ENCODE measurements around the gene MAP7D1. TPM values are rescaled to one million over a fixed set of nuclear protein-coding genes. Genes with fewer than 3 reads are reported as not detected.

The MAP7D1 gene
- total and polyA plus RNA-seq, 2 of the 13 experiments (the other 11 are each of a cell fraction or from before 2014, with no cell fraction given), result 5.6 to 7.2 TPM

- no peak for DNase-seq (ENCODE audit: low spot score)
- in situ Hi-C loops (cut with HindIII; ENCODE audit: extremely low pct_ligation_motif_present, low pct_unique_long_range_greater_than_20kb), result no loop called here
- no TSS peak for BruUV-seq (replicated peaks)
- no peak overlapping the region for H3K4me2 ChIP-seq (ENCODE audit: low read depth, low read length)
- H3K9ac ChIP-seq (ENCODE audit: insufficient read depth, low read depth, low read length), result no peak overlapping the region
- no peak overlapping the region for H2AFZ ChIP-seq (ENCODE audit: low read length)
- H3K4me3 ChIP-seq (replicated peaks in 1 of 3; ENCODE audit: insufficient read depth in 1 of 3, low read depth in 2 of 3, low read length in 3 of 3), result no peak overlapping the region
- intact Hi-C loops (cut with micrococcal nuclease; ENCODE audit: unreplicated experiment), result no loop called here
- H3K79me2 ChIP-seq (ENCODE audit: insufficient read depth, low read length), result no peaks in the 10 kb centered on the region
- 80% methylated on average over 4 of the region's 4 CpGs for WGBS (ENCODE audit: low lambda C conversion rate)
- H3K4me1 ChIP-seq (ENCODE audit: insufficient read depth, low read length), result peaks cover 10% of the 10 kb centered on the region
- peaks cover 0 to 4% of the 10 kb centered on the region in 2 experiments; a peak in 2 of 5 replicates for H3K36me3 ChIP-seq (replicated peaks in 1 of 2; ENCODE audit: control insufficient read depth in 1 of 2, insufficient read depth in 2 of 2, low read length in 2 of 2)
- no peaks in the 10 kb centered on the region for H3K27me3 ChIP-seq (ENCODE audit: control insufficient read depth in 1 of 2, insufficient read depth in 2 of 2, low read length in 2 of 2)
- no peak for FAIRE-seq
- H4K20me1 ChIP-seq (ENCODE audit: insufficient read depth, low read length), result no peaks in the 10 kb centered on the region
- CTCF ChIA-PET (ENCODE audit: low intra/inter-chr PET ratio, low total read pairs), result no interaction called here
- TF ChIP-seq ETV6 (CRISPR knock-in tag; conservative IDR thresholded peaks at IDR 0.05) (no peak), FOSL2 (CRISPR knock-in tag; IDR thresholded peaks at IDR 0.05) (no peak), ZNF557 (CRISPR knock-in tag; IDR thresholded peaks at IDR 0.05) (no peak), ARNT2 (CRISPR knock-in tag; IDR thresholded peaks at IDR 0.05; ENCODE audit: low read depth) (no peak), HNF4G (IDR thresholded peaks at IDR 0.05; ENCODE audit: borderline replicate concordance, low read depth, low read length) (no peak), HNF4G (CRISPR knock-in tag; IDR thresholded peaks at IDR 0.05; ENCODE audit: borderline replicate concordance, low read depth) (no peak), SMAD3 (CRISPR knock-in tag; IDR thresholded peaks at IDR 0.05) (no peak), ZMAT5 (CRISPR knock-in tag; IDR thresholded peaks at IDR 0.05; ENCODE audit: borderline replicate concordance, low read depth) (no peak), NFKBIZ (CRISPR knock-in tag; IDR thresholded peaks at IDR 0.05) (no peak), ZNF567 (CRISPR knock-in tag; IDR thresholded peaks at IDR 0.05; ENCODE audit: borderline replicate concordance) (no peak), ZNF674 (CRISPR knock-in tag; IDR thresholded peaks at IDR 0.05; ENCODE audit: low read depth) (no peak), ATM (IDR thresholded peaks at IDR 0.05; ENCODE audit: borderline replicate concordance) (no peak), E2F5 (CRISPR knock-in tag; conservative IDR thresholded peaks at IDR 0.05) (no peak)
- ATAC-seq, result no peak
- no peaks in the 10 kb centered on the region for H3K9me3 ChIP-seq (ENCODE audit: low read length)
- H3K27ac ChIP-seq (ENCODE audit: extremely low read length, insufficient read depth, low read length), result no peak overlapping the region
- POLR2A ChIA-PET, result no interaction called here
These were observed 10.2 kb downstream of the MAP7D1 start for GRCh38 chr1:36166136-36166535.
